Gastroesophageal sphincter (tissue), 4 donors: ENCODE results near the gene PEX1. TPM values are rescaled to one million over a fixed set of nuclear protein-coding genes. Genes with fewer than 3 reads are reported as not detected.
A peak's percentile ranks its signal among the peaks of the same experiment; 100 is the strongest.

ENCODE experiments used
- ATAC-seq: fragments of 150-250 bp; one replicate; pipeline ENCODE4 v1.9.1; 2016; ENCODE audit warnings: mild to moderate bottlenecking, moderate library complexity
- H3K27ac ChIP-seq, 4 donors: fragments of 200-600 bp; sonication (generic) in 3 of 4; 1 replicate in 3 of 4; 2 replicates in 1 of 4; pipeline ENCODE4 v1.5.1; 2016 to 2019
- H3K27me3 ChIP-seq: fragments of 200-600 bp; sonication (generic); one replicate; pipeline ENCODE4 v1.5.1; 2019
- H3K36me3 ChIP-seq, 2 donors: fragments of 200-600 bp; sonication (generic); one replicate each; pipeline ENCODE4 v1.5.1; 2019; ENCODE audit warnings: control low read depth in 1 of 2
- H3K4me1 ChIP-seq, 3 donors: fragments of 200-600 bp; sonication (generic); 1 replicate in 2 of 3; 2 replicates in 1 of 3; pipeline ENCODE4 v1.5.1; 2016 to 2019; ENCODE audit warnings: control low read depth in 2 of 3
- H3K4me3 ChIP-seq, 2 donors: fragments of 200-600 bp; sonication (generic); one replicate each; pipeline ENCODE4 v1.5.1; 2019; ENCODE audit warnings: mild to moderate bottlenecking in 1 of 2, moderate library complexity in 1 of 2
- H3K9me3 ChIP-seq, 3 donors: fragments of 200-600 bp; sonication (generic); one replicate each; pipeline ENCODE4 v1.5.1; 2017 to 2019; ENCODE audit warnings: control low read depth in 2 of 3
- CTCF ChIP-seq, 4 experiments: fragments of 200-600 bp in 2 of 4; fragments of 450-650 bp in 2 of 4; sonication (generic) in 1 of 4; IDR thresholded peaks; one replicate each; pipeline ENCODE4 v1.5.1; 2017 to 2019; ENCODE audit warnings: antibody characterized with exemption in 4 of 4, mild to moderate bottlenecking in 2 of 4, moderate library complexity in 2 of 4
- EP300 ChIP-seq: sonication (generic); formaldehyde crosslinking; IDR thresholded peaks from one replicate; pipeline ENCODE4 v1.6.1; 2017; ENCODE audit warnings: antibody characterized with exemption, mild to moderate bottlenecking
- POLR2A ChIP-seq, 2 donors: fragments of 450-650 bp; IDR thresholded peaks; one replicate each; pipeline ENCODE4 v1.6.1; 2017; ENCODE audit warnings: antibody characterized with exemption in 2 of 2, mild to moderate bottlenecking in 2 of 2, moderate library complexity in 1 of 2
- POLR2AphosphoS5 ChIP-seq: sonication (generic); formaldehyde crosslinking; IDR thresholded peaks from one replicate; pipeline ENCODE4 v1.6.1; 2017; ENCODE audit warnings: antibody characterized with exemption
- WGBS, 2 donors: methylation state at CpG; one replicate each; pipeline ENCODE4 v1.1.5; 2018; ENCODE audit warnings: low coverage in 1 of 2; 5-methylcytosine and 5-hydroxymethylcytosine counted together
- total RNA-seq, 4 donors: library from RNA; depleted of rRNA; stranded (reverse); fragments of >200 nt; gene quantifications; one replicate each; pipeline ENCODE4 v1.1.0, GENCODE V29; 2016

PEX1 gene
- total RNA-seq, 4 donors from 2014 or later, result 12.7 to 46.4 (median 18.2) TPM

DNA sequence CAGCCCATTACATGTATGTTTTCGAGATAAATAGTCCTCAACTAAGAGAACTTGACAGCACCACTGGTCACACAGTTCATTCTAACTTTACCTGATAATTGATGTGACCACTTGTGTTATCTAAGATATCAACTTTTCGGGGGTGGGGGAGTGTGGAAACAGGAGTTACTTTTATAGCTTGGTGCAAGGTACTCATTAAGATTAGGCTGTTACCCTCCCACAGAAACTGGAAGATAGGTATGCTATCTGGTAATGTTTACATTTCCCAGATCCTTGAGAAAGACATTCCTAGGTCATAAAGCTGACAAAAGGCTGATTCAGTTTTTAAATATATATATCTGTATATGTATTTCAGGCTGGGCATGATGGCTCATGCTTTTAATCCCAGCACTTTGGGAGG lies 61.6 kb downstream of the PEX1 start:
- Histone ChIP-seq H3K4me3 (no peak overlapping the region), H3K9me3 (no peaks in the 10 kb centered on the region), H3K27me3 (no peaks in the 10 kb centered on the region), H3K4me1 (no peaks in the 10 kb centered on the region), H3K27ac (no peak overlapping the region), H3K36me3 (peaks cover 0 to 74% of the 10 kb centered on the region in 2 donors)
- no peak for ATAC-seq
- WGBS, 2 donors, result 71 to 100% methylated on average over 1 to 2 of the region's 2 CpGs
- no peak for TF ChIP-seq POLR2A (IDR thresholded peaks at IDR 0.05)
- TF ChIP-seq POLR2AphosphoS5, result no peak
- no peak for TF ChIP-seq EP300
- TF ChIP-seq CTCF (IDR thresholded peaks at IDR 0.05), result no peak

DNA sequence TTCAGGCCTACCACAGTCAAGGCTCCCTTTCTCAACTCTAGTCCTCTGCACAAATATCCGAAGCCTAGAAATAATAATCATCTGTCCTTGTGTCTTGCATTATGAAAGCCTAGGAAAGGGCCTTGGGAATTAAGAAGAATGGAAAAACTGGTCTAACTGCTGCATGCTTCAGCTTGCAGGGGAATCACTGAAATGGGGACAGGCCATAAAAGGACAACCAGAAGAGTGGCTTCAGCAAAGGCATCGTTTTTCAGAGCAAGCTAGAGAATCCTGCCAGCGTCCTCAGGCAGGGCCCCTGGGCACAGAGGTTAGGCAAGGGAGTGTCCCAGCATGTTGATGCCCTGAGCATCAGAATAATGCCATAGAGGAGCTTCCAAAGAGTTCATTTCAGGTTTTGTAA lies 63.8 kb downstream of the PEX1 start:
- Histone ChIP-seq H3K4me1 (no peaks in the 10 kb centered on the region), H3K27me3 (no peaks in the 10 kb centered on the region), H3K9me3 (no peaks in the 10 kb centered on the region), H3K27ac (no peak overlapping the region), H3K36me3 (peaks cover 0 to 56% of the 10 kb centered on the region in 2 donors), H3K4me3 (no peak overlapping the region)
- TF ChIP-seq POLR2AphosphoS5 (no peak), POLR2A (IDR thresholded peaks at IDR 0.05) (no peak), EP300 (no peak), CTCF (IDR thresholded peaks at IDR 0.05) (no peak)
- ATAC-seq, result no peak
- 47 to 72% methylated on average over 2 of the region's 3 CpGs for WGBS, 2 donors

GRCh38 chr7:92462560-92462959 lies 65.8 kb downstream of the PEX1 start:
- Histone ChIP-seq H3K27ac (no peak overlapping the region), H3K9me3 (no peaks in the 10 kb centered on the region), H3K36me3 (peaks cover 0 to 64% of the 10 kb centered on the region in 2 donors), H3K27me3 (no peaks in the 10 kb centered on the region), H3K4me1 (no peaks in the 10 kb centered on the region), H3K4me3 (no peak overlapping the region)
- 92 to 96% methylated on average over 3 of the region's 3 CpGs for WGBS, 2 donors
- ATAC-seq, result no peak
- no peak for TF ChIP-seq EP300
- TF ChIP-seq POLR2AphosphoS5, result no peak
- no peak for TF ChIP-seq POLR2A (IDR thresholded peaks at IDR 0.05)
- no peak for TF ChIP-seq CTCF (IDR thresholded peaks at IDR 0.05)

DNA sequence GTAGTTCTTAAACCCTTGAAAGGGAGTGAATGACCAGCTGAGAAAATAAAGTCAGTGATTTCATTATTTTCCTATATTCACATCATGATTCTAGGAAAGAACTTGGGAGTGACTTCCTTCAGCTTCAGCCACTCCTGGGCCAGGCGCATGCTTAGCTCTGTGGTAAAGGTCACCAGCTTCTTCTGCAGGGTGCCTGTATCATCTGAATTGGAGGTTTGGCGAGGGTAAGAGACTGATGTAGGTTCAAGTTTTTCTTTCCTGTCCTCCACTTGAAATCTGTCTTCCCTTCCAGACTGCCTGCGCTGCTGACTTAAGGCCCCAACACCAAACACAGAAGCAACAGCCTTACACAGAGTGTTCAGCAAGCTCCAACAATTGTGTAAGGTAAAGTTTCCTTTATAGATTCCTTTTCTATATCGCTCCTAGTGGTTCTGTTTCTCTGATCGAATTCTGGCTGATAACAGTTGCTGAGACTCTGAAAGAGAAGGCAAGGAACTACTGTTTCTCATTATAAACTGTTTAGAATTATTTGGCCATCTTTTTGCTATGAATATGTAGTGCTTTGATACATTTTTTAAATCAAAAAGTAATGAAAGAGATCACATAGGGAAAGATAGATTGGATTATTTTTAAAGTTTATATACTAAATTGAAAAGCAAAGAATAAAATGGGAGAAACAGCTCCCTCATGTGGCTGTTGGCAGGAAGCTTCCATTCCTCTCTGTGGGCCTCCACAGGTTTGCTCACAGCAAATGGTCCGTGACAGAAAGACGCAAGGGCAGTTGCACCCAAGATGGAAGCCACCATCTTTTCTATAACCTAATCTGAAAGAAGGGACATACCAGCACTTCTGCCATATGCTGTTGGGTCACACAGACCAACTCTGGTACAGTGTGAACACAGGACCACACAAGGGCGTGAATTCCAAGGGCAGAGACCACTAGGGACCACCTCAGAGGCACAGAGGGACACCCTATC lies 67.0 kb downstream of the PEX1 start:
- H3K4me1 ChIP-seq, result no peaks in the 10 kb centered on the region
- no peaks in the 10 kb centered on the region for H3K27me3 ChIP-seq
- TF ChIP-seq POLR2A (IDR thresholded peaks at IDR 0.05) (no peak), EP300 (no peak), CTCF (IDR thresholded peaks at IDR 0.05) (peak in 2 of 4 experiments; percentile 8 to 46), POLR2AphosphoS5 (no peak)
- no peak overlapping the region for H3K27ac ChIP-seq
- no peak overlapping the region for H3K4me3 ChIP-seq
- WGBS, 2 donors, result 68 to 73% methylated on average over 6 to 8 of the region's 8 CpGs
- H3K36me3 ChIP-seq, result peaks cover 2 to 64% of the 10 kb centered on the region in 2 donors
- ATAC-seq, result no peak
- H3K9me3 ChIP-seq, result no peaks in the 10 kb centered on the region

DNA sequence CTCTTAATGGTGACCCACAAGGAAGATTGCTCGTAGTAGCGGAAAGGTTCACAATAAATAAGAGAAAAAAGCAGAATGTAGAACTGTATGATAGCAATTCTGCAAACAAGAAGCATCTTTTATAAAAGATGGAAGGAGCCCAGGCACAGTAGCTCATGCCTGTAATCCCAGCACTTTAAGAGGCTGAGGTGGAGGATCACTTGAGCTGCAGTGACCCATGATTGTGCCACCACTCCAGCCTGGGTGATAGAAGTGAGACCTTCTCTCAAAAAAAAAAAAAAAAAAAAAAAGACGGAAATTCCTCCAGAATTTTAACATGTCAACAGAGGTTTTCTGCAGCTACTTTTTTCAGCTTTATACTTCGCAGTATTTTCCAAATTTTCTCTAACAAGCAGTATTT lies 67.8 kb downstream of the PEX1 start:
- WGBS, 2 donors, result 80 to 85% methylated on average over 4 of the region's 4 CpGs
- H3K9me3 ChIP-seq, result no peaks in the 10 kb centered on the region
- no peak for TF ChIP-seq CTCF (IDR thresholded peaks at IDR 0.05)
- TF ChIP-seq POLR2AphosphoS5, result no peak
- TF ChIP-seq EP300, result no peak
- TF ChIP-seq POLR2A (IDR thresholded peaks at IDR 0.05), result no peak
- H3K27me3 ChIP-seq, result no peaks in the 10 kb centered on the region
- H3K27ac ChIP-seq, result no peak overlapping the region
- no peak overlapping the region for H3K4me3 ChIP-seq
- no peaks in the 10 kb centered on the region for H3K4me1 ChIP-seq
- peaks cover 6 to 64% of the 10 kb centered on the region in 2 donors for H3K36me3 ChIP-seq
- no peak for ATAC-seq
